Peyer's patch (tissue), 4 donors: ENCODE measurements around the gene MYO9A.

Experiments
- CTCF ChIP-seq, 6 experiments: fragments of 450-650 bp in 4 of 6; fragments of 200-600 bp in 2 of 6; sonication (generic) in 1 of 6; IDR thresholded peaks; one replicate each; pipeline ENCODE4 v1.5.1; 2017 to 2019; ENCODE audit warnings: antibody characterized with exemption in 6 of 6, mild to moderate bottlenecking in 3 of 6, moderate library complexity in 1 of 6
- POLR2A ChIP-seq, 2 donors: fragments of 450-650 bp; IDR thresholded peaks; one replicate each; pipeline ENCODE4 v1.5.1; 2017; ENCODE audit warnings: antibody characterized with exemption in 2 of 2, mild to moderate bottlenecking in 2 of 2, moderate library complexity in 2 of 2

DNA sequence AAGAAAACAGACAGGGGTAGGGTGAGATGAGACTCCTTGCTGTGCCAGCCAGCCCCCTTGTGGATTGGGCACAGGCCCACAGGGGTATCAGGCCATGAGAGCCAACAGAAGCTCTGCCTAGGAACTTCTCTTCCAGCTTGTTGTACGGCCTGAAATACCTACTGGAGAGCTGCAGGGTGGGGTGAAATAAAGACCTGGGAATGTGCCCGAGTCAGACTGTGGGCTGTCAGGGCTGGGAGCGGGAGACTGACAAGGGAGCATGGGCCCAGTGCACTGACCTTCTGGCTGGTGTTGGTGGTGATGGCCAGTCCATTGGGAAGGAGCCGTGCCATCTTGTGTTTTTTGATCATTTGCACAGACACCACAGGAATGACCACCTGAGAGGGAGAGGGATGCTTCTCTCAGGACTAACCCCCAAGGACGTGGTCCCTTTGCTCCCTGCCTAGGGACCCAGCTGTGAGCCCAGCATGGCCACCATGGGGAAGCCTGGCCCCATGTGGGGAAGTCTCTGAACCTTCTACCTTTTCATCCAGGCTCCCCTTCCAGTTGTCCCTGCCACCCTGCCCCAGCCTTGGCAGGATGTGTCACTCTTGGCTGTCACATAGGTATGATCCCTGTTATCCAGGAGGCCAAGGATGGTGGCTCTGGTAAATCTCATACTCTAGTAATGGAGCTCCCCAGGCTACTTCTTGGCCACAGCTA is 48.9 kb upstream of the MYO9A start:
- TF ChIP-seq CTCF (IDR thresholded peaks at IDR 0.05) (no peak), POLR2A (IDR thresholded peaks at IDR 0.05) (no peak)
